Measurements from ENCODE around the gene FKRP.

GRCh38 chr19:46720503-46721239 is 25.2 kb upstream of the FKRP start:
- TF ChIP-seq TAF1 (IDR thresholded peaks at IDR 0.05; ENCODE audit: low read depth) (no peak), CEBPB (IDR thresholded peaks at IDR 0.05) (no peak)
